AG20443 (cell line): ENCODE results near the gene DCN.
"Not testable (repeated sequence)": the region's sequence is repeated elsewhere in the genome, so short reads cannot be mapped to it uniquely, and the experiment has no call there.

Experiments
- DNase-seq: peaks from one replicate; pipeline ENCODE4 v3.0.0; 2012; ENCODE audit warnings: low spot score, mixed read lengths

The DCN gene

GRCh38 chr12:91182636-91183455 is at the start of gene DCN:
DCN (minus strand) TSS chr12:91182817; CDS start chr12:91178552, 4,265 bp downstream.
- no peak for DNase-seq

GRCh38 chr12:91230841-91231240 is 48.2 kb upstream of the DCN start:
- no peak for DNase-seq

GRCh38 chr12:91226951-91227350 is 44.3 kb upstream of the DCN start:
- DNase-seq, result no peak

- DNase-seq, result peak; percentile 11
These were observed 42.7 kb upstream of the DCN start for GRCh38 chr12:91225316-91225715.

GRCh38 chr12:91224401-91224800 is 41.8 kb upstream of the DCN start:
- no peak for DNase-seq

GRCh38 chr12:91222746-91223145 is 40.1 kb upstream of the DCN start:
- peak; percentile 26 for DNase-seq

- no peak for DNase-seq
These were observed 37.3 kb upstream of the DCN start for GRCh38 chr12:91219919-91220318.

GRCh38 chr12:91219511-91219910 is 36.9 kb upstream of the DCN start:
- peak; percentile 22 for DNase-seq

GRCh38 chr12:91216871-91217270 is 34.3 kb upstream of the DCN start:
- DNase-seq, result no peak

- DNase-seq, result peak; percentile 41
These were observed 33.4 kb upstream of the DCN start for GRCh38 chr12:91215940-91216454.

- DNase-seq, result no peak
These were observed 29.2 kb upstream of the DCN start for GRCh38 chr12:91211866-91212265.

GRCh38 chr12:91210618-91211017 is 28.0 kb upstream of the DCN start:
- DNase-seq, result no peak

GRCh38 chr12:91210144-91210543 is 27.5 kb upstream of the DCN start:
- DNase-seq, result no peak

GRCh38 chr12:91207301-91207700 is 24.7 kb upstream of the DCN start:
- DNase-seq, result not testable (repeated sequence)

- no peak for DNase-seq
These were observed 23.2 kb upstream of the DCN start for GRCh38 chr12:91205811-91206210.

- DNase-seq, result no peak
These were observed 21.8 kb upstream of the DCN start for GRCh38 chr12:91204421-91204820.

GRCh38 chr12:91203610-91204009 is 21.0 kb upstream of the DCN start:
- no peak for DNase-seq

- DNase-seq, result no peak
These were observed 19.8 kb upstream of the DCN start for GRCh38 chr12:91202390-91202789.

GRCh38 chr12:91196436-91196835 is 13.8 kb upstream of the DCN start:
- DNase-seq, result no peak

GRCh38 chr12:91194500-91194899 is 11.9 kb upstream of the DCN start:
- DNase-seq, result no peak

- no peak for DNase-seq
These were observed 9.0 kb upstream of the DCN start for GRCh38 chr12:91191513-91192111.

GRCh38 chr12:91189516-91189915 is 6.9 kb upstream of the DCN start:
- DNase-seq, result peak; percentile 42

- no peak for DNase-seq
These were observed 6.2 kb upstream of the DCN start for GRCh38 chr12:91188778-91189177.
